ENCODE results near the gene BTBD16.

BTBD16 gene

GRCh38 chr10:122273966-122274545 is 3.0 kb downstream of the BTBD16 start:
- DNase-seq (ENCODE audit: low read depth): no peak

GRCh38 chr10:122276611-122277208 is 5.6 kb downstream of the BTBD16 start:
- no peak for DNase-seq (ENCODE audit: low read depth)

- DNase-seq (ENCODE audit: low read depth): no peak
Observed at GRCh38 chr10:122277526-122278136, 6.5 kb downstream of the BTBD16 start.

GRCh38 chr10:122279725-122280141 is 8.6 kb downstream of the BTBD16 start:
- no peak for DNase-seq (ENCODE audit: low read depth)

GRCh38 chr10:122280156-122280555 is 9.1 kb downstream of the BTBD16 start:
- no peak for DNase-seq (ENCODE audit: low read depth)

- DNase-seq (ENCODE audit: low read depth): no peak
Observed at GRCh38 chr10:122281018-122281626, 10.0 kb downstream of the BTBD16 start.

GRCh38 chr10:122281751-122282150 is 10.7 kb downstream of the BTBD16 start:
- no peak for DNase-seq (ENCODE audit: low read depth)

GRCh38 chr10:122282253-122282671 is 11.2 kb downstream of the BTBD16 start:
- DNase-seq (ENCODE audit: low read depth): no peak

- DNase-seq (ENCODE audit: low read depth): no peak
Observed at GRCh38 chr10:122282909-122283308, 11.8 kb downstream of the BTBD16 start.

- no peak for DNase-seq (ENCODE audit: low read depth)
Observed at GRCh38 chr10:122285506-122286444, 14.7 kb downstream of the BTBD16 start.

GRCh38 chr10:122286867-122287266 is 15.8 kb downstream of the BTBD16 start:
- DNase-seq (ENCODE audit: low read depth): no peak

GRCh38 chr10:122287570-122287969 is 16.5 kb downstream of the BTBD16 start:
- no peak for DNase-seq (ENCODE audit: low read depth)

GRCh38 chr10:122288262-122288661 is 17.2 kb downstream of the BTBD16 start:
- no peak for DNase-seq (ENCODE audit: low read depth)

- DNase-seq (ENCODE audit: low read depth): no peak
Observed at GRCh38 chr10:122288917-122289316, 17.8 kb downstream of the BTBD16 start.

- no peak for DNase-seq (ENCODE audit: low read depth)
Observed at GRCh38 chr10:122290334-122290733, 19.2 kb downstream of the BTBD16 start.

- no peak for DNase-seq (ENCODE audit: low read depth)
Observed at GRCh38 chr10:122290833-122291532, 19.9 kb downstream of the BTBD16 start.

GRCh38 chr10:122291739-122292138 is 20.6 kb downstream of the BTBD16 start:
- no peak for DNase-seq (ENCODE audit: low read depth)

GRCh38 chr10:122292376-122292775 is 21.3 kb downstream of the BTBD16 start:
- no peak for DNase-seq (ENCODE audit: low read depth)

GRCh38 chr10:122293156-122293960 is 22.3 kb downstream of the BTBD16 start:
- DNase-seq (ENCODE audit: low read depth): no peak

- no peak for DNase-seq (ENCODE audit: low read depth)
Observed at GRCh38 chr10:122293961-122294380, 22.9 kb downstream of the BTBD16 start.
